ENCODE results near the gene IL10.

The IL10 gene

DNA sequence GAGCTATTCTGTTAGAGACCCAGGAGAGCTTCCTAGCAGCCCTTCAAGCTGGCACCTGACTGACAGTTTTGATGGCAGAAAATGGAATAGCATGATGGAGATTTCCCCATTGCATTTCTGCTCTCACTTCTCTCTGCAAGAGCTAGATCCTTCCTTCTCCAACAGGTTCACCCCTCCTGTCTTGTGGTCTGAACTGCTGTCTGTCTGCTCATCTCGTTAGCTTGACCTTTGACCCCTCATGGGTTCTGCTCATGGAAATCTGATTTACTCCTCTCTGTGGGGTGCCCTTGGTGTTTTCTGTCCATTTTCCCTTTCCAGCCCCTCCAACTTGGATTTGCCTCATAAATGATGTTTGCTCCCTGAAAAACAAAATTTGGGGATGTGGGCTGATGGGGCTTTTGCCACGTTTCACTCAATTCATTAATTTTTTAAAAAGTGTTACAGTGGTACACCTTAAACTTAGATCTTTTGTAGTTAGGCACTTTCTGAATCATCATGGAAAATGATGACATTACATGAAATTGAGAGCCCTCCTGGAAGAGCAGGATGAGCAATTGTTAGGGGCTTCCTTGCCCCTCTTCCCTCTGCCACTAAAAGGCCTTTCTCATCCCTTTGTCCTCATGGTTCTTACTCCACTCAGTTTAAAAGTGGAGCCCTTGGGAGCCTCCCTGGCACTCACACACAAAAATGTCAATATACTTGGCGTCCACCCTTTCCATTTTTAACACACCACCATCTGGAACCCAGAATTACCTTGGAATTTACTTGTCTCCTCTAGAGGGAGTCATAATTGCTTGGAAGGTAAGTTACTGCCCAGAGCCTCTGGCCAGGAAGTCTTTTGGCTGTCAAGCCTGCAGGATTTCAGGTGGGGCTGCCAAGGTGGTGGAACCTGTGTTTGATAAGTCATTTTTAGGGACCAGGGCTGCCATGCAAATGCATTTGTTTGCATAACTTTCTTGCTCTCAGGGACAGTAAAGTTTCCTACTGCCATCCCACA is 33.6 kb downstream of the IL10 start (continued):
- peak; percentile 33; the same call in 1 of the 2 replicates for TF ChIP-seq CTCF (tag by site-specific recombination; IDR thresholded peaks at IDR 0.05)
- TF ChIP-seq ZNF426 (tag by site-specific recombination; IDR thresholded peaks at IDR 0.05): no peak
- no peak for TF ChIP-seq ZNF202 (tag by site-specific recombination; IDR thresholded peaks at IDR 0.05; ENCODE audit: borderline replicate concordance)
- TF ChIP-seq ZNF521 (tag by site-specific recombination; IDR thresholded peaks at IDR 0.05): no peak

- ChIA-PET POLR2A (interaction anchor here (1.5 kb wide), 1 partner anchor 171 kb away, joined by 3 read pairs; no protein-coding TSS in a partner anchor), CTCF (interaction anchor here (0.7 to 3.7 kb wide), 8 partner anchors 13 to 846 kb away, joined by 3 to 33 read pairs (median 3); partner anchors contain the start of gene C1orf116)
- TF ChIP-seq PRDM10 (tag by site-specific recombination; IDR thresholded peaks at IDR 0.05) (0 out of 2 replicates have a peak, but pooled peaks have one; percentile 21), ZNF48 (tag by site-specific recombination; IDR thresholded peaks at IDR 0.05) (no peak)
- Histone ChIP-seq H3K36me3 (ENCODE audit: control insufficient read depth in 2 of 2, insufficient read depth in 1 of 2, low read length in 2 of 2) (peaks cover 0 to 12% of the 10 kb centered on the region in 2 experiments; a peak in 1 of 3 replicates), H3K27ac (ENCODE audit: extremely low read depth, low read depth, low read length) (no peak overlapping the region), H3K4me3 (ENCODE audit: low read depth, low read length) (no peak overlapping the region), H3K4me1 (ENCODE audit: control insufficient read depth, insufficient read depth, low read length) (no peaks in the 10 kb centered on the region), H3K9me3 (ENCODE audit: control insufficient read depth, insufficient read depth, low read depth, low read length) (no peaks in the 10 kb centered on the region)
Observed at GRCh38 chr1:206737729-206738201, 34.5 kb downstream of the IL10 start.

DNA sequence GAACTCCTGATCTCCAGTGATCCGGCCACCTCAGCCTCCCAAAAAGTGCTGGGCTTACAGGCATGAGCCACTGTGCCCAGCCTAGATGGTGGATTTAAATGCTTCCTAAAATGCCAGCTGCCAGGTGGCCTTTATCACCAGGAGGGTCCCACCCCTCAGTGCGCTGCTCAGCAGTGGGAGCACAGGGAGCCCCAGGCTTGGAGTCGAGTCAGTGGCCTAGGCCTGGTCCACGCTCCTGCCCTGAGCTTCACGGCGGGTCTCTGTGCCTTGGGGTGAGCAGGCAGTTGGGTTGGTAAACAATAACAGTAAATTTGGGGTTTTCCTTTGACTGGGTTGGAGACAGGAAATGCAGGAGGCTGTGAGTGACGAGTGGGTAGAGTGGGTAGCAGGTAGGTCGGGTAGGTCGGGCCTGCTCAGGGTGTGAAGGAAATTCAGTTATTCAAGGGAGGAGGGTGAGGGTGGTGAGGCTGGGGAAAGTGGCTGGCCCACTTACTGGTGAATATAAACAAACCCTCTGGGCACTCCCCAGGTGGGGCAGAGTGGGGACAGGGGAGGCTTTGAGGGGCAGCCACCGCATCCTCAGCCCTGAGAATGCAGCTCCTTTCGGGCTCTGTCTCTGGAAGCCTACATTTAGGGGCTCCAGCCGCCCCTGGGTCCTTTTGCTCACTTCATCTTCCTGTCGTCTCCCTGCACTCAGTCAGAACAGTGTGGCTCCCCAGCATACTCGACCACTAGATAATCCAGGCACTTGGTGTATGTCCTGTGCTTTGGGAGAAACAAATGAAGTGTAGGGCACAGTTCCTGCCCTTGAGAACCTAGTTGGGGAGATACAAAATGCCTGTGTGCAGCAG is 35.2 kb downstream of the IL10 start:
- peaks cover 0 to 19% of the 10 kb centered on the region in 2 experiments; a peak in 1 of 3 replicates for H3K36me3 ChIP-seq (ENCODE audit: control insufficient read depth in 2 of 2, insufficient read depth in 1 of 2, low read length in 2 of 2)
- POLR2A ChIA-PET: no interaction called here
- no peaks in the 10 kb centered on the region for H3K9me3 ChIP-seq (ENCODE audit: control insufficient read depth, insufficient read depth, low read depth, low read length)
- no peak overlapping the region for H3K4me3 ChIP-seq (ENCODE audit: low read depth, low read length)
- TF ChIP-seq ZNF544 (tag by site-specific recombination; IDR thresholded peaks at IDR 0.05) (no peak), TCF7L2 (IDR thresholded peaks at IDR 0.05; ENCODE audit: borderline replicate concordance, low read depth, low read length) (no peak), ZNF843 (tag by site-specific recombination; IDR thresholded peaks at IDR 0.05) (no peak), ZNF366 (tag by site-specific recombination; conservative IDR thresholded peaks at IDR 0.05) (no peak), ZNF473 (tag by site-specific recombination; IDR thresholded peaks at IDR 0.05) (no peak), ZNF280C (tag by site-specific recombination; IDR thresholded peaks at IDR 0.05) (no peak), ZNF776 (tag by site-specific recombination; IDR thresholded peaks at IDR 0.05; ENCODE audit: borderline replicate concordance) (no peak), ZNF214 (tag by site-specific recombination; IDR thresholded peaks at IDR 0.05; ENCODE audit: borderline replicate concordance) (no peak), ZNF558 (tag by site-specific recombination; IDR thresholded peaks at IDR 0.05) (no peak), ZBTB7A (tag by site-specific recombination; IDR thresholded peaks at IDR 0.05; ENCODE audit: low read depth) (no peak), ZBTB8A (tag by site-specific recombination; IDR thresholded peaks at IDR 0.05) (no peak)
- TF ChIP-seq, protein P1, sequence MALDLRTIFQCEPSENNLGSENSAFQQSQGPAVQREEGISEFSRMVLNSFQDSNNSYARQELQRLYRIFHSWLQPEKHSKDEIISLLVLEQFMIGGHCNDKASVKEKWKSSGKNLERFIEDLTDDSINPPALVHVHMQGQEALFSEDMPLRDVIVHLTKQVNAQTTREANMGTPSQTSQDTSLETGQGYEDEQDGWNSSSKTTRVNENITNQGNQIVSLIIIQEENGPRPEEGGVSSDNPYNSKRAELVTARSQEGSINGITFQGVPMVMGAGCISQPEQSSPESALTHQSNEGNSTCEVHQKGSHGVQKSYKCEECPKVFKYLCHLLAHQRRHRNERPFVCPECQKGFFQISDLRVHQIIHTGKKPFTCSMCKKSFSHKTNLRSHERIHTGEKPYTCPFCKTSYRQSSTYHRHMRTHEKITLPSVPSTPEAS (tag by site-specific recombination; IDR thresholded peaks at IDR 0.05): no peak
- CTCF ChIA-PET: interaction anchor here (0.6 to 6.4 kb wide), 9 partner anchors 12 to 1648 kb away, joined by 3 to 73 read pairs (median 9); no protein-coding TSS in a partner anchor
- no peaks in the 10 kb centered on the region for H3K4me1 ChIP-seq (ENCODE audit: control insufficient read depth, insufficient read depth, low read length)
- H3K27ac ChIP-seq (ENCODE audit: extremely low read depth, low read depth, low read length): no peak overlapping the region
